Hepatocyte (in vitro differentiated cells): Measurements from ENCODE around the gene REN.

Experiments used
- EZH2 ChIP-seq: fragments of 200-600 bp; sonication (generic); IDR thresholded peaks from 2 replicates; pipeline ENCODE4 v1.6.1; 2016; ENCODE audit warnings: antibody characterized with exemption, mild to moderate bottlenecking, borderline replicate concordance
- TF ChIP-seq, protein P1 (sequence below): fragments of 200-600 bp; sonication (generic); IDR thresholded peaks from 2 replicates; pipeline ENCODE4 v1.5.1; 2016; ENCODE audit warnings: antibody characterized with exemption, mild to moderate bottlenecking; ENCODE audit not compliant: poor library complexity

DNA sequence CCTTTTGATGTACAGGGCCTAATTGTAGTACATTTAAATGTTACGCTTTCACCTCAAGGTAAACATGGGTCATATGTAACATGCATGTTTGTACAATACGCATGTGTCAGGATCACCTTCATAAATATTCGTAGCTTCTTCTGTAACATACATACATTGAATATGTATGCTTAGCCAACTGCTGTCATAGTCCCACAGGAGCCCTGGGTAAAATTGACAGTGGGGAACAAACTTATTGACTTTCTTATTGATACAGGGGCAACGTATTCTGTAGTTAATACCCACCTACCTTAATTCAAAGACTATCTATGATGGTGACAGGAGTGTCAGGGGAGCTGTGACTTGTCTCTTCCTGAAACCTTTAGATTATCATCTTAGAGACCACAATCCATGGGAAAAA, 3.7 kb upstream of the REN start:
- TF ChIP-seq, protein P1, sequence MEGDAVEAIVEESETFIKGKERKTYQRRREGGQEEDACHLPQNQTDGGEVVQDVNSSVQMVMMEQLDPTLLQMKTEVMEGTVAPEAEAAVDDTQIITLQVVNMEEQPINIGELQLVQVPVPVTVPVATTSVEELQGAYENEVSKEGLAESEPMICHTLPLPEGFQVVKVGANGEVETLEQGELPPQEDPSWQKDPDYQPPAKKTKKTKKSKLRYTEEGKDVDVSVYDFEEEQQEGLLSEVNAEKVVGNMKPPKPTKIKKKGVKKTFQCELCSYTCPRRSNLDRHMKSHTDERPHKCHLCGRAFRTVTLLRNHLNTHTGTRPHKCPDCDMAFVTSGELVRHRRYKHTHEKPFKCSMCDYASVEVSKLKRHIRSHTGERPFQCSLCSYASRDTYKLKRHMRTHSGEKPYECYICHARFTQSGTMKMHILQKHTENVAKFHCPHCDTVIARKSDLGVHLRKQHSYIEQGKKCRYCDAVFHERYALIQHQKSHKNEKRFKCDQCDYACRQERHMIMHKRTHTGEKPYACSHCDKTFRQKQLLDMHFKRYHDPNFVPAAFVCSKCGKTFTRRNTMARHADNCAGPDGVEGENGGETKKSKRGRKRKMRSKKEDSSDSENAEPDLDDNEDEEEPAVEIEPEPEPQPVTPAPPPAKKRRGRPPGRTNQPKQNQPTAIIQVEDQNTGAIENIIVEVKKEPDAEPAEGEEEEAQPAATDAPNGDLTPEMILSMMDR, result no peak
- no peak for TF ChIP-seq EZH2
